H1 (cell line): Measurements from ENCODE around the gene TFDP1. TPM values are rescaled to one million over a fixed set of nuclear protein-coding genes. Genes with fewer than 3 reads are reported as not detected.

Source experiments
- JUN ChIP-seq: IDR thresholded peaks from 2 replicates; pipeline ENCODE4 v1.6.1; 2011; ENCODE audit warnings: low read depth, mild to moderate bottlenecking, improper control_type of control experiment, low read length
- KDM5A ChIP-seq: fragments of 200-600 bp; IDR thresholded peaks from 2 replicates; pipeline ENCODE4 v1.7.1; 2012; ENCODE audit warnings: mild to moderate bottlenecking, low read length, inconsistent platforms, mixed read lengths
- polyA plus RNA-seq, 7 experiments: library from polyadenylated mRNA; depleted of rRNA in 3 of 7; stranded (reverse) in 5 of 7; unstranded in 2 of 7; fragments of >200 nt in 5 of 7; fragments of 200-250 nt in 2 of 7; gene quantifications; 1 replicate in 5 of 7; 2 replicates in 1 of 7; 4 replicates in 1 of 7; pipeline versions ENCODE4 v1.2.1 to v1.2.3, GENCODE V29; 2011 to 2013; ENCODE audit warnings: missing spikeins in 2 of 7, mixed read lengths in 2 of 7
- total RNA-seq: library from RNA; stranded (reverse); fragmentation: NEBNext Ultra II Directional; extraction: Animal tissue kit (Norgen Biotek cat#: 25700); gene quantifications from 2 replicates; pipeline ENCODE4 v1.2.1, GENCODE V29; 2021

Gene TFDP1
- total and polyA plus RNA-seq, 2 of the 8 experiments (the other 6 are each of a cell fraction or from before 2014, with no cell fraction given): 43.6 to 81.9 TPM

GRCh38 chr13:113667771-113668490 lies 83.4 kb downstream of the TFDP1 start (continued):
- TF ChIP-seq JUN (no peak), KDM5A (no peak)
- TF ChIP-seq, all 59 proteins: peak for 0
